ENCODE results near the gene KRTAP1-4. TPM values are rescaled to one million over a fixed set of nuclear protein-coding genes. Genes with fewer than 3 reads are reported as not detected.
A peak's percentile ranks its signal among the peaks of the same experiment; 100 is the strongest.

The KRTAP1-4 gene
- polyA plus RNA-seq, 1 donor: not detected

DNA sequence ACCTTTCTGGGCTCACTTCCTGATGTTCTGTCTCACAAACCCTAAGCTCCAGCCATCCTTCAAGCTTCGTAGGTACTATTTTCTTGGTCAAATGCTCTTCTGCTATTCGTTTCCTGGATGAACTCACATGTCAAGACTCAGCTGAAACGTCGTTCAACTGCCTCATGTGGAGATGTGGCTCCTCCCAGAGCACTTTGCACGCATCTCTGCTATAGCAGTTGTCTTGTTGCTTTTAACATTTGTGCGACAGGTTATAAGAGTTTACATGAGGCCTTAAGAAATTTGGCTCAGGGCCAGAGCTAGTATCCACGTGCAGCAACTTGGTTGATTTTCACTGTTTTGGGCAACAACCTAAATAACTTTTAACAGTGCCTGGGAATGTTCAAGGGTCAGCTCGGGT lies 43.1 kb downstream of the KRTAP1-4 start:
- DNase-seq: no peak
- no peak overlapping the region for H3K4me3 ChIP-seq (ENCODE audit: low read length)
- H3K4me1 ChIP-seq (ENCODE audit: control insufficient read depth, insufficient read depth, low read length): no peaks in the 10 kb centered on the region
- 77% methylated on average over 4 of the region's 8 CpGs for WGBS (ENCODE audit: insufficient coverage, low lambda C conversion rate)
- no peaks in the 10 kb centered on the region for H3K36me3 ChIP-seq (ENCODE audit: control insufficient read depth, insufficient read depth, low read length)
- no peak overlapping the region for H3K27ac ChIP-seq (ENCODE audit: low read length)
- no peaks in the 10 kb centered on the region for H3K9me3 ChIP-seq (ENCODE audit: control insufficient read depth, low read depth, low read length)
- H3K27me3 ChIP-seq (ENCODE audit: control insufficient read depth, insufficient read depth, low read length): peaks cover 5% of the 10 kb centered on the region

- DNase-seq: no peak
- no peak within 1 kb of the TSS for H3K27ac ChIP-seq (ENCODE audit: low read length)
- no CpG with 5 or more reads among the region's 3 CpGs for WGBS (ENCODE audit: insufficient coverage, low lambda C conversion rate)
- peaks cover 5% of the 10 kb centered on the region for H3K27me3 ChIP-seq (ENCODE audit: control insufficient read depth, insufficient read depth, low read length)
- H3K4me3 ChIP-seq (ENCODE audit: low read length): no peak within 1 kb of the TSS
- no peaks in the 10 kb centered on the region for H3K4me1 ChIP-seq (ENCODE audit: control insufficient read depth, insufficient read depth, low read length)
- no peaks in the 10 kb centered on the region for H3K9me3 ChIP-seq (ENCODE audit: control insufficient read depth, low read depth, low read length)
- no peaks in the 10 kb centered on the region for H3K36me3 ChIP-seq (ENCODE audit: control insufficient read depth, insufficient read depth, low read length)
Observed at GRCh38 chr17:40984226-40984625, 45.8 kb downstream of the KRTAP1-4 start, which contains the start of gene KRT40. TSS of gene KRT40 (minus strand) at chr17:40984326. CDS start at chr17:40984273, 53 bp downstream.

- Histone ChIP-seq H3K27me3 (ENCODE audit: control insufficient read depth, insufficient read depth, low read length) (peaks cover 11% of the 10 kb centered on the region), H3K4me3 (ENCODE audit: low read length) (no peak overlapping the region), H3K36me3 (ENCODE audit: control insufficient read depth, insufficient read depth, low read length) (no peaks in the 10 kb centered on the region), H3K4me1 (ENCODE audit: control insufficient read depth, insufficient read depth, low read length) (no peaks in the 10 kb centered on the region), H3K9me3 (ENCODE audit: control insufficient read depth, low read depth, low read length) (no peaks in the 10 kb centered on the region), H3K27ac (ENCODE audit: low read length) (no peak overlapping the region)
- DNase-seq: no peak
- 83% methylated on average over 1 of the region's 5 CpGs for WGBS (ENCODE audit: insufficient coverage, low lambda C conversion rate)
Observed at GRCh38 chr17:40981115-40981514, 48.9 kb downstream of the KRTAP1-4 start.

DNA sequence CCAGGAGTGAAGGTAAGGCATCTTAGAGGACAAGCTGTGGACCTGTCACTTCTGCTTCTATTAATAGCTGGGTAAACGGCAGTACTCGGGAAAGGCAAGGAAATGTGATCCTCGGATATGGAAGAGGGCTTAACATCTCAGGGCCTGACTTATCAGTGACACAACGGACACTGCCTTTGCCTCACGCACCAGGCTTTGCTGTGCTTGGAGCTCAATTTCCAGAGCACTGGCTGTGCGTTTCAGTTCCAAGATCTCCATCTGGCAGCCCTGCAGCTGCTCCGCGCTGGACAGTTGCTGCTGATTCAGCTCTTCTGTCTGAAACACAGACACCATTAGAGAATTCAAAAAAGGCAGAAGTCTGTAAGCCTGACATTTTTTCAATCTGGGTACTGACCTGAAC lies 49.4 kb downstream of the KRTAP1-4 start:
- WGBS (ENCODE audit: insufficient coverage, low lambda C conversion rate): no CpG with 5 or more reads among the region's 8 CpGs
- H3K36me3 ChIP-seq (ENCODE audit: control insufficient read depth, insufficient read depth, low read length): no peaks in the 10 kb centered on the region
- DNase-seq: peak; percentile 14 to 16
- no peaks in the 10 kb centered on the region for H3K9me3 ChIP-seq (ENCODE audit: control insufficient read depth, low read depth, low read length)
- no peak overlapping the region for H3K4me3 ChIP-seq (ENCODE audit: low read length)
- no peaks in the 10 kb centered on the region for H3K4me1 ChIP-seq (ENCODE audit: control insufficient read depth, insufficient read depth, low read length)
- H3K27ac ChIP-seq (ENCODE audit: low read length): no peak overlapping the region
- H3K27me3 ChIP-seq (ENCODE audit: control insufficient read depth, insufficient read depth, low read length): peaks cover 13% of the 10 kb centered on the region

GRCh38 chr17:40980117-40980516 lies 49.9 kb downstream of the KRTAP1-4 start:
- WGBS (ENCODE audit: insufficient coverage, low lambda C conversion rate): no CpG with 5 or more reads among the region's 3 CpGs
- H3K27me3 ChIP-seq (ENCODE audit: control insufficient read depth, insufficient read depth, low read length): peaks cover 13% of the 10 kb centered on the region
- no peak overlapping the region for H3K4me3 ChIP-seq (ENCODE audit: low read length)
- H3K9me3 ChIP-seq (ENCODE audit: control insufficient read depth, low read depth, low read length): no peaks in the 10 kb centered on the region
- H3K4me1 ChIP-seq (ENCODE audit: control insufficient read depth, insufficient read depth, low read length): no peaks in the 10 kb centered on the region
- no peaks in the 10 kb centered on the region for H3K36me3 ChIP-seq (ENCODE audit: control insufficient read depth, insufficient read depth, low read length)
- no peak overlapping the region for H3K27ac ChIP-seq (ENCODE audit: low read length)
- no peak for DNase-seq

Other genes starting within 250 kb of the KRTAP1-4 start
- gene KRT27, start 247.6 kb downstream of the KRTAP1-4 start, polyA plus RNA-seq: not detected
- not detected for gene KRT28, start 230.2 kb downstream of the KRTAP1-4 start, polyA plus RNA-seq
- 40.7 TPM for gene KRT10, start 207.6 kb downstream of the KRTAP1-4 start, polyA plus RNA-seq
- 0.16 TPM for gene KRT12, start 163.0 kb downstream of the KRTAP1-4 start, polyA plus RNA-seq
- gene KRT20, start 145.0 kb downstream of the KRTAP1-4 start, polyA plus RNA-seq: 31.7 TPM
- gene KRT23, start 92.5 kb downstream of the KRTAP1-4 start, polyA plus RNA-seq: 0.18 TPM
- not detected for gene KRT39, start 63.2 kb downstream of the KRTAP1-4 start, polyA plus RNA-seq
- gene KRT40, start 45.9 kb downstream of the KRTAP1-4 start, polyA plus RNA-seq: 0.07 TPM
- gene KRTAP3-3, start 36.0 kb downstream of the KRTAP1-4 start, polyA plus RNA-seq: not detected
- not detected for gene KRTAP3-2, start 30.3 kb downstream of the KRTAP1-4 start, polyA plus RNA-seq
- not detected for gene KRTAP3-1, start 21.1 kb downstream of the KRTAP1-4 start, polyA plus RNA-seq
- not detected for gene KRTAP1-5, start 3.0 kb downstream of the KRTAP1-4 start, polyA plus RNA-seq
- gene KRTAP1-3, start 4.7 kb upstream of the KRTAP1-4 start, polyA plus RNA-seq: not detected
- gene KRTAP1-1, start 11.3 kb upstream of the KRTAP1-4 start, polyA plus RNA-seq: not detected
- not detected for gene KRTAP2-1, start 17.1 kb upstream of the KRTAP1-4 start, polyA plus RNA-seq
- not detected for gene KRTAP2-2, start 25.0 kb upstream of the KRTAP1-4 start, polyA plus RNA-seq
- not detected for gene KRTAP2-3, start 29.9 kb upstream of the KRTAP1-4 start, polyA plus RNA-seq
- gene KRTAP2-4, start 35.7 kb upstream of the KRTAP1-4 start, polyA plus RNA-seq: not detected
- not detected for gene KRTAP4-7, start 54.0 kb upstream of the KRTAP1-4 start, polyA plus RNA-seq
- not detected for gene KRTAP4-8, start 67.9 kb upstream of the KRTAP1-4 start, polyA plus RNA-seq
- not detected for gene KRTAP4-16, start 72.0 kb upstream of the KRTAP1-4 start, polyA plus RNA-seq
- gene KRTAP4-9, start 75.2 kb upstream of the KRTAP1-4 start, polyA plus RNA-seq: not detected
- gene KRTAP4-11, start 88.2 kb upstream of the KRTAP1-4 start, polyA plus RNA-seq: not detected
- gene KRTAP4-12, start 94.0 kb upstream of the KRTAP1-4 start, polyA plus RNA-seq: not detected
- gene KRTAP4-6, start 110.3 kb upstream of the KRTAP1-4 start, polyA plus RNA-seq: not detected
- gene KRTAP4-5, start 119.6 kb upstream of the KRTAP1-4 start, polyA plus RNA-seq: not detected
- not detected for gene KRTAP4-4, start 130.6 kb upstream of the KRTAP1-4 start, polyA plus RNA-seq
- gene KRTAP4-3, start 138.0 kb upstream of the KRTAP1-4 start, polyA plus RNA-seq: not detected
- gene KRTAP4-2, start 148.0 kb upstream of the KRTAP1-4 start, polyA plus RNA-seq: not detected
- not detected for gene KRTAP4-1, start 154.7 kb upstream of the KRTAP1-4 start, polyA plus RNA-seq
- gene KRTAP9-1, start 159.7 kb upstream of the KRTAP1-4 start, polyA plus RNA-seq: not detected
- not detected for gene KRTAP9-2, start 196.5 kb upstream of the KRTAP1-4 start, polyA plus RNA-seq
- gene KRTAP9-3, start 202.3 kb upstream of the KRTAP1-4 start, polyA plus RNA-seq: not detected
- gene KRTAP9-8, start 207.8 kb upstream of the KRTAP1-4 start, polyA plus RNA-seq: not detected
- gene KRTAP9-4, start 219.5 kb upstream of the KRTAP1-4 start, polyA plus RNA-seq: not detected
- not detected for gene KRTAP9-9, start 225.2 kb upstream of the KRTAP1-4 start, polyA plus RNA-seq
- gene KRTAP9-6, start 235.2 kb upstream of the KRTAP1-4 start, polyA plus RNA-seq: not detected
- not detected for gene KRTAP9-7, start 245.5 kb upstream of the KRTAP1-4 start, polyA plus RNA-seq